ENCODE measurements around the gene DNAJC30.

DNA sequence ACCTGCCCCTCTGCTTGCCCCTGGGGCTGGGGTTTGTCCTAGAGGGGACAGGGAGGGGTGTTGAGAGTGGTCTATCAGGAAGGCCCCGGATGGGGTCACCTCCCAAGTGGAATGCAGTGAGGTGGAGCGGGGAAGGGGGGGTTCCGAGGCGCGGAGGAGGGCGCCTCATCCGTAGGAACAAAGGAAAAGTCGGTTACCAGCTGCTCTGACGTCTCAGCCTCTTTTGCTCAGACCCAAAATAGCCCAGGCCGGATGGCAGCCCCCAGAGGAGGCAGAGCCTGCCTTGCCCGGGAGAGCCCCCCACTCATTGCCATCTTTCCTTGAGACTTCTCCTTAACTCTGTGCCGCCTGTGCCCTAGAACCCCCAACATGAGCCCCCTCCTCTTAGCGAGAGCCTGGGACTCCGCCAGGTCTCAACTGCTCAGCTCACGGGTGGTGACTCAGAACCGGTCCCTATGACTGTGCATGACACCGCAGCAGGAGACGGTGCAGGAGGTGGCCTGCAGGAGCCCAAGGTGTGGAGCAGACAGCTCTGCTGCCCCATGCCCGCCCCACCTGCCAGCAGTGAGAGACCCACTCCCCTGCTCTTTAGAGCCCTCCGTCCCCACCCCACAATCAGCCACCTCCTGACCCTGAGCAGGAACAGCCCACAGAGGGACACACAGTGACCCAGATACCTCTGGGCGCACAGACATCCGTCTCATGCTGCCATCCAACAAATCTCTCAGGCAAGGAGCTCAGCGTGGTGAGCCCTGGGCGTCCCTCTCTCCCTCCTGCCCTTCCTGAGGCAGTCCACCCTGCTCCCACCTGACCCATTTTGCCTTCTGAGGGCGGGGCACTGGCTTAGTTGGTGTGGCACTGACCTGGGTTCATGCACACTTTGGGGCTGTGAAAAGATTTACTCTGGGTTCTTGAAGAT lies 23.1 kb upstream of the DNAJC30 start:
- TF ChIP-seq, protein P1, sequence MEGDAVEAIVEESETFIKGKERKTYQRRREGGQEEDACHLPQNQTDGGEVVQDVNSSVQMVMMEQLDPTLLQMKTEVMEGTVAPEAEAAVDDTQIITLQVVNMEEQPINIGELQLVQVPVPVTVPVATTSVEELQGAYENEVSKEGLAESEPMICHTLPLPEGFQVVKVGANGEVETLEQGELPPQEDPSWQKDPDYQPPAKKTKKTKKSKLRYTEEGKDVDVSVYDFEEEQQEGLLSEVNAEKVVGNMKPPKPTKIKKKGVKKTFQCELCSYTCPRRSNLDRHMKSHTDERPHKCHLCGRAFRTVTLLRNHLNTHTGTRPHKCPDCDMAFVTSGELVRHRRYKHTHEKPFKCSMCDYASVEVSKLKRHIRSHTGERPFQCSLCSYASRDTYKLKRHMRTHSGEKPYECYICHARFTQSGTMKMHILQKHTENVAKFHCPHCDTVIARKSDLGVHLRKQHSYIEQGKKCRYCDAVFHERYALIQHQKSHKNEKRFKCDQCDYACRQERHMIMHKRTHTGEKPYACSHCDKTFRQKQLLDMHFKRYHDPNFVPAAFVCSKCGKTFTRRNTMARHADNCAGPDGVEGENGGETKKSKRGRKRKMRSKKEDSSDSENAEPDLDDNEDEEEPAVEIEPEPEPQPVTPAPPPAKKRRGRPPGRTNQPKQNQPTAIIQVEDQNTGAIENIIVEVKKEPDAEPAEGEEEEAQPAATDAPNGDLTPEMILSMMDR (IDR thresholded peaks at IDR 0.05): no peak
- TF ChIP-seq POLR2AphosphoS5 (IDR thresholded peaks at IDR 0.05) (no peak), POLR2A (IDR thresholded peaks at IDR 0.05) (no peak)
